Right cardiac atrium (tissue), 5 donors: ENCODE measurements around the gene MCOLN1. TPM values are rescaled to one million over a fixed set of nuclear protein-coding genes. Genes with fewer than 3 reads are reported as not detected.

ENCODE experiments used
- ATAC-seq, 2 donors: fragments of 200-7000 bp; cut with Tn5 transposase; one replicate each; pipeline versions ENCODE4 v1.8.0 to v1.9.1; 2020; ENCODE audit warnings: moderate library complexity in 2 of 2, mild to moderate bottlenecking in 1 of 2
- DNase-seq, 3 donors: peaks; one replicate each; pipeline ENCODE4 v3.0.0-alpha.2; 2020
- H3K27ac ChIP-seq: one replicate; pipeline ENCODE4 v1.5.1; 2013; ENCODE audit warnings: mild to moderate bottlenecking, low read length, control low read depth, moderate library complexity
- H3K27me3 ChIP-seq: one replicate; pipeline ENCODE4 v1.6.1; 2013; ENCODE audit not compliant: control insufficient read depth, insufficient read depth
- H3K4me1 ChIP-seq: one replicate; pipeline ENCODE4 v1.6.1; 2013; ENCODE audit warnings: low read length; ENCODE audit not compliant: control insufficient read depth, insufficient read depth
- H3K4me3 ChIP-seq: one replicate; pipeline ENCODE4 v1.5.1; 2013; ENCODE audit warnings: low read length, control low read depth
- H3K9me3 ChIP-seq: one replicate; pipeline ENCODE4 v1.6.1; 2013; ENCODE audit warnings: low read length; ENCODE audit not compliant: control insufficient read depth
- WGBS: extraction: QIAGEN DNeasy Blood & Tissue Kit; methylation state at CpG from one replicate; pipeline ENCODE4 v1.1.7; 2013; 5-methylcytosine and 5-hydroxymethylcytosine counted together
- intact Hi-C, 4 donors: fragments of 100-400 bp; cut with DNase I; formaldehyde crosslinking; loops; one replicate each; pipeline versions ENCODE4 v1.11.0 to v1.14.0; 2022 to 2023
- polyA plus RNA-seq: library from polyadenylated mRNA; stranded (reverse); fragments of 200-250 nt; gene quantifications from one replicate; pipeline ENCODE4 v1.2.3, GENCODE V29; 2013
- total RNA-seq, 4 donors: library from RNA; stranded (reverse); fragmentation: NEBNext Ultra II Directional; extraction: Animal tissue kit (Norgen Biotek cat#: 25700); gene quantifications; one replicate each; pipeline ENCODE4 v1.2.1, GENCODE V29; 2021
- donor health status: healthy with polysubstance abuse.
- donor health status: DM: no; HTN: yes; CAD: no.
- donor health status: DM: no; HTN: no; CAD: no.
- donor health status: DM: no; HTN: yes; CAD: no; lungs with severe emphysema.
- donor health status: DM: yes; HTN: yes; CAD: no.

Gene MCOLN1
- total and polyA plus RNA-seq, 5 donors = 19.5 to 24.4 (median 21.3) TPM

- no peak for ATAC-seq
- 88% methylated on average over 31 of the region's 31 CpGs for WGBS
- Histone ChIP-seq H3K4me3 (no peak overlapping the region), H3K27ac (no peak overlapping the region), H3K4me1 (peaks cover 8% of the 10 kb centered on the region), H3K9me3 (no peaks in the 10 kb centered on the region), H3K27me3 (no peaks in the 10 kb centered on the region)
- peak in 1 of 3 donors; percentile 54 for DNase-seq
- intact Hi-C loops = loop anchor here in 1 of 4 donors (10.0 kb wide), 1 partner anchor 131 kb away; no protein-coding TSS in a partner anchor
Observed at GRCh38 chr19:7526059-7526929, 3.9 kb downstream of the MCOLN1 start.

- Histone ChIP-seq H3K9me3 (no peaks in the 10 kb centered on the region), H3K27ac (no peak overlapping the region), H3K4me3 (no peak overlapping the region), H3K27me3 (no peaks in the 10 kb centered on the region), H3K4me1 (peaks cover 4% of the 10 kb centered on the region)
- intact Hi-C loops = loop anchor here in 1 of 4 donors (10.0 kb wide), 1 partner anchor 133 kb away; no protein-coding TSS in a partner anchor
- peak in 2 of 3 donors; percentile 86 for DNase-seq
- 81% methylated on average over 25 of the region's 25 CpGs for WGBS
- peak in 1 of 2 donors; percentile 11 for ATAC-seq
Observed at GRCh38 chr19:7527516-7528191, 5.2 kb downstream of the MCOLN1 start.

GRCh38 chr19:7528192-7528519 lies 5.7 kb downstream of the MCOLN1 start:
- 88% methylated on average over 7 of the region's 7 CpGs for WGBS
- DNase-seq = no peak
- Histone ChIP-seq H3K27ac (no peak overlapping the region), H3K4me3 (no peak overlapping the region), H3K9me3 (no peaks in the 10 kb centered on the region), H3K4me1 (peaks cover 3% of the 10 kb centered on the region), H3K27me3 (no peaks in the 10 kb centered on the region)
- intact Hi-C loops = loop anchor here in 1 of 4 donors (10.0 kb wide), 1 partner anchor 133 kb away; no protein-coding TSS in a partner anchor
- ATAC-seq = no peak

GRCh38 chr19:7528522-7529245 lies 6.3 kb downstream of the MCOLN1 start:
- Histone ChIP-seq H3K9me3 (no peaks in the 10 kb centered on the region), H3K4me3 (no peak overlapping the region), H3K4me1 (no peaks in the 10 kb centered on the region), H3K27me3 (no peaks in the 10 kb centered on the region), H3K27ac (no peak overlapping the region)
- intact Hi-C loops = loop anchor here in 1 of 4 donors (10.0 kb wide), 1 partner anchor 134 kb away; no protein-coding TSS in a partner anchor
- ATAC-seq (no peak), DNase-seq (peak in 1 of 3 donors; percentile 45)
- 92% methylated on average over 32 of the region's 32 CpGs for WGBS

GRCh38 chr19:7529246-7529600 lies 6.8 kb downstream of the MCOLN1 start:
- WGBS = 87% methylated on average over 15 of the region's 15 CpGs
- DNase-seq = peak in 1 of 3 donors; percentile 48
- H3K4me3 ChIP-seq = no peak overlapping the region
- H3K4me1 ChIP-seq = no peaks in the 10 kb centered on the region
- intact Hi-C loops = loop anchor here in 1 of 4 donors (10.0 kb wide), 1 partner anchor 134 kb away; no protein-coding TSS in a partner anchor
- no peaks in the 10 kb centered on the region for H3K9me3 ChIP-seq
- H3K27ac ChIP-seq = no peak overlapping the region
- ATAC-seq = no peak
- no peaks in the 10 kb centered on the region for H3K27me3 ChIP-seq

GRCh38 chr19:7529610-7530490 lies 7.4 kb downstream of the MCOLN1 start:
- ATAC-seq = no peak
- no peaks in the 10 kb centered on the region for H3K4me1 ChIP-seq
- no peak overlapping the region for H3K4me3 ChIP-seq
- H3K27ac ChIP-seq = no peak overlapping the region
- peak in 2 of 3 donors; percentile 13 to 57 for DNase-seq
- intact Hi-C loops = loop anchor here in 1 of 4 donors (10.0 kb wide), 1 partner anchor 135 kb away; no protein-coding TSS in a partner anchor
- 96% methylated on average over 33 of the region's 33 CpGs for WGBS
- H3K27me3 ChIP-seq = no peaks in the 10 kb centered on the region
- no peaks in the 10 kb centered on the region for H3K9me3 ChIP-seq

GRCh38 chr19:7533281-7533885 lies 11.0 kb downstream of the MCOLN1 start:
- DNase-seq (peak; percentile 88 to 95 (median 95)), ATAC-seq (peak; percentile 37 to 39)
- no peaks in the 10 kb centered on the region for H3K9me3 ChIP-seq
- peak overlapping the region; percentile 53 for H3K4me3 ChIP-seq
- intact Hi-C loops = no loop called here
- no peaks in the 10 kb centered on the region for H3K27me3 ChIP-seq
- no peaks in the 10 kb centered on the region for H3K4me1 ChIP-seq
- WGBS = 21% methylated on average over 30 of the region's 30 CpGs
- peak overlapping the region; percentile 77 for H3K27ac ChIP-seq

GRCh38 chr19:7533925-7534480 lies 11.6 kb downstream of the MCOLN1 start:
- Histone ChIP-seq H3K4me1 (no peaks in the 10 kb centered on the region), H3K4me3 (peak overlapping the region; percentile 53), H3K27me3 (no peaks in the 10 kb centered on the region), H3K27ac (peak overlapping the region; percentile 77), H3K9me3 (no peaks in the 10 kb centered on the region)
- intact Hi-C loops = no loop called here
- peak; percentile 88 to 96 (median 95) for DNase-seq
- under 1% methylated on average over 41 of the region's 41 CpGs for WGBS
- ATAC-seq = peak; percentile 86

GRCh38 chr19:7534531-7535046 lies 12.2 kb downstream of the MCOLN1 start:
- ATAC-seq (peak; percentile 67 to 76), DNase-seq (peak; percentile 78 to 89 (median 83))
- no peaks in the 10 kb centered on the region for H3K4me1 ChIP-seq
- intact Hi-C loops = no loop called here
- H3K27ac ChIP-seq = peak overlapping the region; percentile 55
- H3K4me3 ChIP-seq = peak overlapping the region; percentile 53
- WGBS = under 1% methylated on average over 27 of the region's 27 CpGs
- no peaks in the 10 kb centered on the region for H3K9me3 ChIP-seq
- no peaks in the 10 kb centered on the region for H3K27me3 ChIP-seq
